Natural killer cell (primary cell): ENCODE data around the gene PMFBP1. TPM values are rescaled to one million over a fixed set of nuclear protein-coding genes. Genes with fewer than 3 reads are reported as not detected.

Experiments used
- ATAC-seq, 3 donors: fragments of 150-1000 bp in 2 of 3; fragments of 200-7000 bp in 1 of 3; cut with Tn5 transposase; 1 replicate in 1 of 3; 2 replicates in 2 of 3; pipeline ENCODE4 v1.10.0; 2021; ENCODE audit warnings: mild to moderate bottlenecking in 2 of 3, moderate library complexity in 2 of 3
- DNase-seq, 2 donors: peaks; one replicate each; pipeline versions ENCODE4 v3.0.0 to v3.0.0-alpha.2; 2013 to 2021; ENCODE audit warnings: mixed read lengths in 1 of 2
- H3K27ac ChIP-seq: one replicate; pipeline ENCODE4 v1.5.1; 2013; ENCODE audit warnings: mild to moderate bottlenecking, low read length
- H3K27me3 ChIP-seq: one replicate; pipeline ENCODE4 v1.6.1; 2013; ENCODE audit warnings: low read length; ENCODE audit not compliant: control insufficient read depth, insufficient read depth
- H3K36me3 ChIP-seq: one replicate; pipeline ENCODE4 v1.6.1; 2013; ENCODE audit warnings: low read length; ENCODE audit not compliant: control insufficient read depth, insufficient read depth
- H3K4me1 ChIP-seq: one replicate; pipeline ENCODE4 v1.6.1; 2013; ENCODE audit warnings: low read length; ENCODE audit not compliant: control insufficient read depth, insufficient read depth
- H3K4me3 ChIP-seq: one replicate; pipeline ENCODE4 v1.5.1; 2013; ENCODE audit warnings: low read length
- H3K9me3 ChIP-seq: one replicate; pipeline ENCODE4 v1.6.1; 2013; ENCODE audit warnings: low read length; ENCODE audit not compliant: control insufficient read depth, insufficient read depth
- H3K27ac Mint-ChIP-seq, 2 donors: one replicate each; pipeline ENCODE4 v1.8.0; 2022; ENCODE audit warnings: mild to moderate bottlenecking in 2 of 2, mixed read lengths in 2 of 2, moderate library complexity in 1 of 2
- H3K27me3 Mint-ChIP-seq, 2 donors: one replicate each; pipeline ENCODE4 v1.8.0; 2022; ENCODE audit warnings: low read depth in 2 of 2, mixed read lengths in 2 of 2
- H3K36me3 Mint-ChIP-seq: one replicate; pipeline ENCODE4 v1.8.0; 2022; ENCODE audit warnings: mixed read lengths
- H3K4me1 Mint-ChIP-seq, 2 donors: one replicate each; pipeline ENCODE4 v1.8.0; 2022; ENCODE audit warnings: mixed read lengths in 2 of 2
- H3K4me3 Mint-ChIP-seq: one replicate; pipeline ENCODE4 v1.8.0; 2022; ENCODE audit warnings: mild to moderate bottlenecking, moderate library complexity, mixed read lengths
- H3K9me3 Mint-ChIP-seq, 2 donors: one replicate each; pipeline ENCODE4 v1.8.0; 2022; ENCODE audit warnings: mixed read lengths in 2 of 2
- CTCF ChIP-seq: fragments of 200-600 bp; IDR thresholded peaks from one replicate; pipeline ENCODE4 v1.8.0; 2022; ENCODE audit warnings: antibody characterized with exemption
- WGBS: methylation state at CpG from one replicate; pipeline ENCODE4 v1.1.7; 2013; ENCODE audit warnings: missing lambda C conversion rate; ENCODE audit not compliant: insufficient coverage; 5-methylcytosine and 5-hydroxymethylcytosine counted together
- intact Hi-C: fragments of 100-400 bp; cut with micrococcal nuclease; formaldehyde crosslinking; loops from one replicate; pipeline ENCODE4 v1.14.2; 2022
- total RNA-seq, 4 donors: library from RNA; stranded (reverse); fragments of 120-200 nt in 1 of 4; gene quantifications; one replicate each; pipeline versions ENCODE4 v1.2.3 to v1.2.4, GENCODE V29; 2013 to 2022

The PMFBP1 gene
- total RNA-seq, 3 donors from 2014 or later (not counting 1 experiment from before 2014, with no cell fraction given), result 0.68 to 1.2 (median 0.99) TPM

GRCh38 chr16:72202014-72202413, 30.1 kb upstream of the PMFBP1 start:
- no peaks in the 10 kb centered on the region for H3K27me3 Mint-ChIP-seq
- DNase-seq (no peak), ATAC-seq (no peak)
- Histone ChIP-seq H3K4me3 (no peak overlapping the region), H3K27ac (peak overlapping the region; percentile 9), H3K9me3 (no peaks in the 10 kb centered on the region), H3K27me3 (no peaks in the 10 kb centered on the region), H3K4me1 (peaks cover 14% of the 10 kb centered on the region), H3K36me3 (no peaks in the 10 kb centered on the region)
- H3K27ac Mint-ChIP-seq, result peak overlapping the region in 1 of 2 donors; percentile 84
- no peaks in the 10 kb centered on the region for H3K36me3 Mint-ChIP-seq
- intact Hi-C loops, result no loop called here
- no peak overlapping the region for H3K4me3 Mint-ChIP-seq
- peaks cover 18 to 20% of the 10 kb centered on the region in 2 donors for H3K4me1 Mint-ChIP-seq
- WGBS, result 72% methylated on average over 2 of the region's 2 CpGs
- H3K9me3 Mint-ChIP-seq, result no peaks in the 10 kb centered on the region
- no peak for TF ChIP-seq CTCF

GRCh38 chr16:72201387-72201786, 29.4 kb upstream of the PMFBP1 start:
- peak overlapping the region in 1 of 2 donors; percentile 84 for H3K27ac Mint-ChIP-seq

GRCh38 chr16:72199761-72200337, 27.9 kb upstream of the PMFBP1 start:
- TF ChIP-seq CTCF, result no peak
- Histone ChIP-seq H3K27me3 (no peaks in the 10 kb centered on the region), H3K27ac (no peak overlapping the region), H3K4me3 (no peak overlapping the region), H3K36me3 (no peaks in the 10 kb centered on the region), H3K4me1 (peaks cover 14% of the 10 kb centered on the region), H3K9me3 (no peaks in the 10 kb centered on the region)
- H3K27me3 Mint-ChIP-seq, result no peaks in the 10 kb centered on the region
- H3K9me3 Mint-ChIP-seq, result no peaks in the 10 kb centered on the region
- H3K4me1 Mint-ChIP-seq, result peaks cover 18 to 20% of the 10 kb centered on the region in 2 donors
- no peak overlapping the region for H3K4me3 Mint-ChIP-seq
- no peak overlapping the region for H3K27ac Mint-ChIP-seq
- 87% methylated on average over 5 of the region's 5 CpGs for WGBS
- ATAC-seq (no peak), DNase-seq (no peak)
- intact Hi-C loops, result no loop called here
- H3K36me3 Mint-ChIP-seq, result no peaks in the 10 kb centered on the region

More at GRCh38 chr16:72201387-72201786, 29.4 kb upstream of the PMFBP1 start:
- no peak for TF ChIP-seq CTCF
- no peaks in the 10 kb centered on the region for H3K27me3 ChIP-seq
- no peak overlapping the region for H3K4me3 ChIP-seq
- Mint-ChIP-seq H3K4me3 (no peak overlapping the region), H3K36me3 (no peaks in the 10 kb centered on the region), H3K27me3 (no peaks in the 10 kb centered on the region), H3K4me1 (peaks cover 18 to 20% of the 10 kb centered on the region in 2 donors), H3K9me3 (no peaks in the 10 kb centered on the region)
- H3K36me3 ChIP-seq, result no peaks in the 10 kb centered on the region
- intact Hi-C loops, result no loop called here
- 100% methylated on average over 1 of the region's 2 CpGs for WGBS
- ATAC-seq, result no peak
- H3K4me1 ChIP-seq, result peaks cover 14% of the 10 kb centered on the region
- no peak overlapping the region for H3K27ac ChIP-seq
- DNase-seq, result no peak
- H3K9me3 ChIP-seq, result no peaks in the 10 kb centered on the region

- Histone ChIP-seq H3K4me3 (no peak overlapping the region), H3K36me3 (no peaks in the 10 kb centered on the region), H3K9me3 (no peaks in the 10 kb centered on the region), H3K27ac (no peak overlapping the region), H3K4me1 (peaks cover 8% of the 10 kb centered on the region), H3K27me3 (no peaks in the 10 kb centered on the region)
- H3K36me3 Mint-ChIP-seq, result no peaks in the 10 kb centered on the region
- TF ChIP-seq CTCF, result no peak
- no peaks in the 10 kb centered on the region for H3K27me3 Mint-ChIP-seq
- 94% methylated on average over 10 of the region's 10 CpGs for whole genome bisulfite sequencing
- peaks cover 14 to 15% of the 10 kb centered on the region in 2 donors for H3K4me1 Mint-ChIP-seq
- H3K27ac Mint-ChIP-seq, result no peak overlapping the region
- H3K4me3 Mint-ChIP-seq, result no peak overlapping the region
- intact Hi-C loops, result no loop called here
- ATAC-seq (no peak), DNase-seq (no peak)
- H3K9me3 Mint-ChIP-seq, result no peaks in the 10 kb centered on the region
Measured at GRCh38 chr16:72198771-72199201, 26.8 kb upstream of the PMFBP1 start.
